GM19438 (cell line): ENCODE results near the gene TMEM232.

ENCODE experiments used
- ATAC-seq: cut with Tn5 transposase; IDR thresholded peaks from one replicate; pipeline ENCODE4 v1.9.1; 2021; ENCODE audit warnings: low read depth; ENCODE audit not compliant: unreplicated experiment

The TMEM232 gene

GRCh38 chr5:110634475-110634874 is 92.0 kb downstream of the TMEM232 start:
- no peak for ATAC-seq

- no peak for ATAC-seq
Observed at GRCh38 chr5:110631236-110631635, 95.2 kb downstream of the TMEM232 start.

- ATAC-seq = no peak
Observed at GRCh38 chr5:110630350-110630749, 96.1 kb downstream of the TMEM232 start.

- ATAC-seq = no peak
Observed at GRCh38 chr5:110625376-110625999, 101.0 kb downstream of the TMEM232 start.

GRCh38 chr5:110623874-110624273 is 102.6 kb downstream of the TMEM232 start:
- ATAC-seq = no peak

- ATAC-seq = no peak
Observed at GRCh38 chr5:110618941-110619340, 107.5 kb downstream of the TMEM232 start.

- ATAC-seq = no peak
Observed at GRCh38 chr5:110616009-110616408, 110.5 kb downstream of the TMEM232 start.

GRCh38 chr5:110612794-110613247 is 113.7 kb downstream of the TMEM232 start:
- no peak for ATAC-seq

- ATAC-seq = no peak
Observed at GRCh38 chr5:110611817-110612216, 114.7 kb downstream of the TMEM232 start.

- ATAC-seq = no peak
Observed at GRCh38 chr5:110594866-110595265, 131.6 kb downstream of the TMEM232 start.

- ATAC-seq = no peak
Observed at GRCh38 chr5:110590187-110590586, 136.3 kb downstream of the TMEM232 start.

- ATAC-seq = no peak
Observed at GRCh38 chr5:110588286-110588980, 138.0 kb downstream of the TMEM232 start.

- no peak for ATAC-seq
Observed at GRCh38 chr5:110580625-110581024, 145.8 kb downstream of the TMEM232 start.

- no peak for ATAC-seq
Observed at GRCh38 chr5:110572729-110573128, 153.7 kb downstream of the TMEM232 start.

GRCh38 chr5:110562191-110562590 is 164.3 kb downstream of the TMEM232 start:
- no peak for ATAC-seq

GRCh38 chr5:110561510-110561909 is 165.0 kb downstream of the TMEM232 start:
- no peak for ATAC-seq

GRCh38 chr5:110549301-110549700 is 177.2 kb downstream of the TMEM232 start:
- no peak for ATAC-seq

- no peak for ATAC-seq
Observed at GRCh38 chr5:110548171-110548570, 178.3 kb downstream of the TMEM232 start.

GRCh38 chr5:110547495-110547894 is 179.0 kb downstream of the TMEM232 start:
- no peak for ATAC-seq

GRCh38 chr5:110545716-110546115 is 180.8 kb downstream of the TMEM232 start:
- ATAC-seq = no peak

GRCh38 chr5:110544603-110545002 is 181.9 kb downstream of the TMEM232 start:
- ATAC-seq = no peak

- no peak for ATAC-seq
Observed at GRCh38 chr5:110542949-110543348, 183.5 kb downstream of the TMEM232 start.
